Measurements from ENCODE around the gene UTP14A.

UTP14A gene

GRCh38 chrX:129900054-129900453, 5.9 kb upstream of the UTP14A start:
- H3K9me2 ChIP-seq (replicated peaks; ENCODE audit: insufficient read depth, low read length) = no peaks in the 10 kb centered on the region
- H3K9me3 ChIP-seq (replicated peaks; ENCODE audit: insufficient read depth, low read length) = no peaks in the 10 kb centered on the region
- H3K9ac ChIP-seq (ENCODE audit: low read length) = no peak overlapping the region
- TF ChIP-seq EZH2phosphoT487 (IDR thresholded peaks at IDR 0.05; ENCODE audit: low read length) = no peak
- no peak for TF ChIP-seq EZH2 (optimal IDR thresholded peaks at IDR 0.05; ENCODE audit: low read depth, low read length)
- no peak for TF ChIP-seq CTCF (IDR thresholded peaks at IDR 0.05; ENCODE audit: low read length)
- H3K4me2 ChIP-seq (ENCODE audit: low read depth, low read length) = no peak overlapping the region
- H3K27ac ChIP-seq (ENCODE audit: low read length) = no peak overlapping the region
- no peaks in the 10 kb centered on the region for H3K27me3 ChIP-seq (replicated peaks; ENCODE audit: insufficient read depth, low read length)
- no peak overlapping the region for H3K4me3 ChIP-seq (ENCODE audit: low read length)
- no peaks in the 10 kb centered on the region for H4K20me1 ChIP-seq (ENCODE audit: insufficient read depth, low read length)
- H3K4me1 ChIP-seq (ENCODE audit: low read length) = no peaks in the 10 kb centered on the region
- DNase-seq = no peak
- H3F3A ChIP-seq (ENCODE audit: insufficient read depth, low read length) = no peaks in the 10 kb centered on the region
- no peak overlapping the region for H2AFZ ChIP-seq (ENCODE audit: low read length)
- H3K79me2 ChIP-seq (ENCODE audit: low read length) = no peaks in the 10 kb centered on the region
- no peaks in the 10 kb centered on the region for H3K36me3 ChIP-seq (replicated peaks; ENCODE audit: insufficient read depth, low read length)

- H3K4me2 ChIP-seq (ENCODE audit: low read depth, low read length) = no peak overlapping the region
- H4K20me1 ChIP-seq (ENCODE audit: insufficient read depth, low read length) = no peaks in the 10 kb centered on the region
These were observed 2.7 kb downstream of the UTP14A start for GRCh38 chrX:129908636-129909035.

DNA sequence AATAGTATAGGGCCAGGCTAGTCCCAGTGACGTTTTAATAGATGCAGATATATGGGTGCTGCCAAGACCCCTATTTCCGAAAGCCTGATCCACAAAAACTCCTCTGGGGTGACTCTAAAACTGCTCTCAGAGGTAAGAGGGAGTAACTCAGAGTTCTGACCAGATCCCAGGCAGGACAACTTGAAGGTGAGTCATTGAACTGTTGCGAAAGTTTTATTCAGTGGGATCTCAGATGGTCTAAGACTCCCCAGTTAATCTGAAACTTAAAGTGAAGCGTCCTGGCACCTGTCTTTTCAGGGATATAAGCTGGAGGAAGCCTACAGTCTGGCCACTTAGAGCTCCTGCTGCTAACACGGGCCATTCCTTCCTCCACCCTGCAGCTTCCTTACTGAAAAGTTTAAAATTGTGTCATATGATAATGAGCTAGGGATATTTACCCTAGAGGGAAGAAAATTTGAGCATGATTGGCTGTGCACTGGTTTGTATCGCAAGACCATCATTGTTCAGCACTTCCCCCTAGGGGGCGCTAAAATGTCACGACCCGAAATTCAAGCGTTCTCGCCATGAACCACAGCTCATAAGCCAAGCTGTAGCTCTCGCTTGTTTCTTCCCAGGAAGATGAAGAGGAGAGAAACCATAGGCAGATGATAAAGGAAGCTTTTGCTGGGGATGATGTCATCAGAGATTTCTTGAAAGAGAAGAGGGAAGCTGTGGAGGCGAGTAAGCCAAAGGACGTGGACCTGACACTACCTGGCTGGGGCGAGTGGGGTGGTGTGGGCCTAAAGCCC, 19.5 kb downstream of the UTP14A start:
- peak; percentile 67 for DNase-seq

More at GRCh38 chrX:129908636-129909035, 2.7 kb downstream of the UTP14A start:
- Histone ChIP-seq H3K27me3 (replicated peaks; ENCODE audit: insufficient read depth, low read length) (no peaks in the 10 kb centered on the region), H3F3A (ENCODE audit: insufficient read depth, low read length) (no peaks in the 10 kb centered on the region), H3K4me1 (ENCODE audit: low read length) (0 out of 2 replicates have a peak, but pooled peaks cover 3% of the 10 kb centered on the region), H3K9me2 (replicated peaks; ENCODE audit: insufficient read depth, low read length) (no peaks in the 10 kb centered on the region), H3K27ac (ENCODE audit: low read length) (no peak overlapping the region), H3K36me3 (replicated peaks; ENCODE audit: insufficient read depth, low read length) (no peaks in the 10 kb centered on the region; the same call in 1 of the 2 replicates), H3K4me3 (ENCODE audit: low read length) (no peak overlapping the region), H3K9me3 (replicated peaks; ENCODE audit: insufficient read depth, low read length) (no peaks in the 10 kb centered on the region), H2AFZ (ENCODE audit: low read length) (no peak overlapping the region), H3K79me2 (ENCODE audit: low read length) (peaks cover 15% of the 10 kb centered on the region), H3K9ac (ENCODE audit: low read length) (no peak overlapping the region)
- DNase-seq = no peak
- TF ChIP-seq CTCF (IDR thresholded peaks at IDR 0.05; ENCODE audit: low read length) (no peak), EZH2phosphoT487 (IDR thresholded peaks at IDR 0.05; ENCODE audit: low read length) (no peak), EZH2 (optimal IDR thresholded peaks at IDR 0.05; ENCODE audit: low read depth, low read length) (no peak)

More for the DNA sequence above, 19.5 kb downstream of the UTP14A start:
- Histone ChIP-seq H3K79me2 (ENCODE audit: low read length) (no peaks in the 10 kb centered on the region), H3K4me2 (ENCODE audit: low read depth, low read length) (no peak overlapping the region), H3F3A (ENCODE audit: insufficient read depth, low read length) (peaks cover 11% of the 10 kb centered on the region), H3K9ac (ENCODE audit: low read length) (no peak overlapping the region), H3K36me3 (replicated peaks; ENCODE audit: insufficient read depth, low read length) (no peaks in the 10 kb centered on the region), H3K27me3 (replicated peaks; ENCODE audit: insufficient read depth, low read length) (no peaks in the 10 kb centered on the region), H3K9me3 (replicated peaks; ENCODE audit: insufficient read depth, low read length) (no peaks in the 10 kb centered on the region), H3K4me3 (ENCODE audit: low read length) (no peak overlapping the region), H3K27ac (ENCODE audit: low read length) (no peak overlapping the region), H3K9me2 (replicated peaks; ENCODE audit: insufficient read depth, low read length) (no peaks in the 10 kb centered on the region), H4K20me1 (ENCODE audit: insufficient read depth, low read length) (no peaks in the 10 kb centered on the region), H3K4me1 (ENCODE audit: low read length) (no peaks in the 10 kb centered on the region), H2AFZ (ENCODE audit: low read length) (no peak overlapping the region)
- no peak for TF ChIP-seq EZH2phosphoT487 (IDR thresholded peaks at IDR 0.05; ENCODE audit: low read length)
- TF ChIP-seq CTCF (IDR thresholded peaks at IDR 0.05; ENCODE audit: low read length) = peak; percentile 73
- no peak for TF ChIP-seq EZH2 (optimal IDR thresholded peaks at IDR 0.05; ENCODE audit: low read depth, low read length)

All from MM.1S (cell line).